Natural killer cell (primary cell): ENCODE data around the gene CYP27C1. TPM values are rescaled to one million over a fixed set of nuclear protein-coding genes. Genes with fewer than 3 reads are reported as not detected.
"Not testable (repeated sequence)": the region's sequence is repeated elsewhere in the genome, so short reads cannot be mapped to it uniquely, and the experiment has no call there.

Source experiments
- ATAC-seq, 3 donors: fragments of 150-1000 bp in 2 of 3; fragments of 200-7000 bp in 1 of 3; cut with Tn5 transposase; 1 replicate in 1 of 3; 2 replicates in 2 of 3; pipeline ENCODE4 v1.10.0; 2021; ENCODE audit warnings: mild to moderate bottlenecking in 2 of 3, moderate library complexity in 2 of 3
- DNase-seq, 2 donors: peaks; one replicate each; pipeline versions ENCODE4 v3.0.0 to v3.0.0-alpha.2; 2013 to 2021; ENCODE audit warnings: mixed read lengths in 1 of 2
- H3K27ac ChIP-seq: one replicate; pipeline ENCODE4 v1.5.1; 2013; ENCODE audit warnings: mild to moderate bottlenecking, low read length
- H3K27me3 ChIP-seq: one replicate; pipeline ENCODE4 v1.6.1; 2013; ENCODE audit warnings: low read length; ENCODE audit not compliant: control insufficient read depth, insufficient read depth
- H3K36me3 ChIP-seq: one replicate; pipeline ENCODE4 v1.6.1; 2013; ENCODE audit warnings: low read length; ENCODE audit not compliant: control insufficient read depth, insufficient read depth
- H3K4me1 ChIP-seq: one replicate; pipeline ENCODE4 v1.6.1; 2013; ENCODE audit warnings: low read length; ENCODE audit not compliant: control insufficient read depth, insufficient read depth
- H3K4me3 ChIP-seq: one replicate; pipeline ENCODE4 v1.5.1; 2013; ENCODE audit warnings: low read length
- H3K9me3 ChIP-seq: one replicate; pipeline ENCODE4 v1.6.1; 2013; ENCODE audit warnings: low read length; ENCODE audit not compliant: control insufficient read depth, insufficient read depth
- H3K27ac Mint-ChIP-seq, 2 donors: one replicate each; pipeline ENCODE4 v1.8.0; 2022; ENCODE audit warnings: mild to moderate bottlenecking in 2 of 2, mixed read lengths in 2 of 2, moderate library complexity in 1 of 2
- H3K27me3 Mint-ChIP-seq, 2 donors: one replicate each; pipeline ENCODE4 v1.8.0; 2022; ENCODE audit warnings: low read depth in 2 of 2, mixed read lengths in 2 of 2
- H3K36me3 Mint-ChIP-seq: one replicate; pipeline ENCODE4 v1.8.0; 2022; ENCODE audit warnings: mixed read lengths
- H3K4me1 Mint-ChIP-seq, 2 donors: one replicate each; pipeline ENCODE4 v1.8.0; 2022; ENCODE audit warnings: mixed read lengths in 2 of 2
- H3K4me3 Mint-ChIP-seq: one replicate; pipeline ENCODE4 v1.8.0; 2022; ENCODE audit warnings: mild to moderate bottlenecking, moderate library complexity, mixed read lengths
- H3K9me3 Mint-ChIP-seq, 2 donors: one replicate each; pipeline ENCODE4 v1.8.0; 2022; ENCODE audit warnings: mixed read lengths in 2 of 2
- CTCF ChIP-seq: fragments of 200-600 bp; IDR thresholded peaks from one replicate; pipeline ENCODE4 v1.8.0; 2022; ENCODE audit warnings: antibody characterized with exemption
- WGBS: methylation state at CpG from one replicate; pipeline ENCODE4 v1.1.7; 2013; ENCODE audit warnings: missing lambda C conversion rate; ENCODE audit not compliant: insufficient coverage; 5-methylcytosine and 5-hydroxymethylcytosine counted together
- intact Hi-C: fragments of 100-400 bp; cut with micrococcal nuclease; formaldehyde crosslinking; loops from one replicate; pipeline ENCODE4 v1.14.2; 2022
- total RNA-seq, 4 donors: library from RNA; stranded (reverse); fragments of 120-200 nt in 1 of 4; gene quantifications; one replicate each; pipeline versions ENCODE4 v1.2.3 to v1.2.4, GENCODE V29; 2013 to 2022

Gene CYP27C1
- total RNA-seq, 3 donors from 2014 or later (not counting 1 experiment from before 2014, with no cell fraction given) = not detected

GRCh38 chr2:127229555-127229954, 9.5 kb upstream of the CYP27C1 start:
- peaks cover 19 to 21% of the 10 kb centered on the region in 2 donors for H3K27me3 Mint-ChIP-seq
- H3K36me3 Mint-ChIP-seq = no peaks in the 10 kb centered on the region
- no peak for TF ChIP-seq CTCF
- H3K36me3 ChIP-seq = no peaks in the 10 kb centered on the region
- no peak overlapping the region for H3K4me3 ChIP-seq
- peaks cover 4% of the 10 kb centered on the region for H3K27me3 ChIP-seq
- H3K4me3 Mint-ChIP-seq = no peak overlapping the region
- 95% methylated on average over 4 of the region's 4 CpGs for WGBS
- H3K9me3 Mint-ChIP-seq = no peaks in the 10 kb centered on the region
- intact Hi-C loops = no loop called here
- peaks cover 8% of the 10 kb centered on the region for H3K9me3 ChIP-seq
- H3K4me1 ChIP-seq = no peaks in the 10 kb centered on the region
- no peak overlapping the region for H3K27ac ChIP-seq
- DNase-seq (no peak), ATAC-seq (no peak)
- no peaks in the 10 kb centered on the region for H3K4me1 Mint-ChIP-seq
- H3K27ac Mint-ChIP-seq = no peak overlapping the region

- DNase-seq (no peak), ATAC-seq (no peak)
- Mint-ChIP-seq H3K9me3 (no peaks in the 10 kb centered on the region), H3K36me3 (no peaks in the 10 kb centered on the region), H3K27me3 (peaks cover 27 to 34% of the 10 kb centered on the region in 2 donors), H3K27ac (no peak overlapping the region), H3K4me1 (no peaks in the 10 kb centered on the region), H3K4me3 (no peak overlapping the region)
- H3K36me3 ChIP-seq = no peaks in the 10 kb centered on the region
- peaks cover 8% of the 10 kb centered on the region for H3K9me3 ChIP-seq
- H3K4me3 ChIP-seq = no peak overlapping the region
- 97% methylated on average over 5 of the region's 5 CpGs for WGBS
- intact Hi-C loops = no loop called here
- peaks cover 4% of the 10 kb centered on the region for H3K27me3 ChIP-seq
- no peaks in the 10 kb centered on the region for H3K4me1 ChIP-seq
- H3K27ac ChIP-seq = no peak overlapping the region
- no peak for TF ChIP-seq CTCF
Measured at GRCh38 chr2:127228102-127228501, 8.0 kb upstream of the CYP27C1 start.

- 88% methylated on average over 5 of the region's 5 CpGs for WGBS
- H3K27me3 Mint-ChIP-seq = peaks cover 31 to 37% of the 10 kb centered on the region in 2 donors
- H3K27ac Mint-ChIP-seq, H3K9me3 Mint-ChIP-seq, H3K4me3 Mint-ChIP-seq, H3K27me3 ChIP-seq, H3K9me3 ChIP-seq, intact Hi-C loops, H3K4me3 ChIP-seq, ATAC-seq, H3K36me3 ChIP-seq, H3K27ac ChIP-seq, H3K4me1 ChIP-seq, H3K4me1 Mint-ChIP-seq, H3K36me3 Mint-ChIP-seq, DNase-seq: not testable (repeated sequence)
Measured at GRCh38 chr2:127227264-127227660, 7.2 kb upstream of the CYP27C1 start.

- Mint-ChIP-seq H3K4me3 (no peak overlapping the region), H3K27ac (no peak overlapping the region), H3K4me1 (no peaks in the 10 kb centered on the region), H3K27me3 (peaks cover 34 to 37% of the 10 kb centered on the region in 2 donors), H3K36me3 (no peaks in the 10 kb centered on the region), H3K9me3 (no peaks in the 10 kb centered on the region)
- H3K4me1 ChIP-seq = no peaks in the 10 kb centered on the region
- DNase-seq = no peak
- 43% methylated on average over 10 of the region's 10 CpGs for WGBS
- no peak for ATAC-seq
- no peak for TF ChIP-seq CTCF
- peaks cover 8% of the 10 kb centered on the region for H3K27me3 ChIP-seq
- H3K9me3 ChIP-seq = peaks cover 8% of the 10 kb centered on the region
- no peaks in the 10 kb centered on the region for H3K36me3 ChIP-seq
- intact Hi-C loops = no loop called here
- H3K4me3 ChIP-seq = no peak overlapping the region
- no peak overlapping the region for H3K27ac ChIP-seq
Measured at GRCh38 chr2:127226520-127227263, 6.6 kb upstream of the CYP27C1 start.
